PFSK-1 (cell line): ENCODE results near the gene C3orf20.

Experiments used
- FOXP2 ChIP-seq: optimal IDR thresholded peaks from 2 replicates; pipeline ENCODE3; 2011; ENCODE audit warnings: borderline replicate concordance, control low read depth, inconsistent platforms; ENCODE audit not compliant: insufficient read depth; ENCODE audit errors: extremely low read length, extremely low read depth
- POLR2AphosphoS5 ChIP-seq: IDR thresholded peaks from 2 replicates; pipeline ENCODE4 v1.6.1; 2012; ENCODE audit warnings: low read depth, mild to moderate bottlenecking, control low read depth, low read length, moderate library complexity
- REST ChIP-seq, 2 experiments: IDR thresholded peaks; 2 replicates each; pipeline versions ENCODE4 v1.6.1 to v1.8.0; 2011 to 2012; ENCODE audit warnings: low read depth in 2 of 2, low read length in 2 of 2, control low read depth in 1 of 2, inconsistent platforms in 1 of 2, mild to moderate bottlenecking in 1 of 2, moderate library complexity in 1 of 2; ENCODE audit not compliant: insufficient read depth in 1 of 2
- SIN3A ChIP-seq: IDR thresholded peaks from 2 replicates; pipeline ENCODE4 v1.6.1; 2012; ENCODE audit warnings: mild to moderate bottlenecking, low read length, moderate library complexity, borderline replicate concordance; ENCODE audit not compliant: insufficient read depth
- TAF1 ChIP-seq: IDR thresholded peaks from 2 replicates; pipeline ENCODE4 v1.6.1; 2012; ENCODE audit warnings: low read length, control low read depth, borderline replicate concordance; ENCODE audit not compliant: insufficient read depth

The C3orf20 gene

GRCh38 chr3:14788644-14789043, 113.7 kb downstream of the C3orf20 start:
- TF ChIP-seq TAF1 (no peak), FOXP2 (no peak), REST (IDR thresholded peaks at IDR 0.05; ENCODE audit: insufficient read depth in 1 of 2, low read depth in 2 of 2, low read length in 2 of 2) (no peak), SIN3A (no peak), POLR2AphosphoS5 (no peak)

- TF ChIP-seq SIN3A (no peak), FOXP2 (no peak), POLR2AphosphoS5 (no peak), TAF1 (no peak), REST (IDR thresholded peaks at IDR 0.05; ENCODE audit: insufficient read depth in 1 of 2, low read depth in 2 of 2, low read length in 2 of 2) (no peak)
Observed at GRCh38 chr3:14789221-14789620, 114.3 kb downstream of the C3orf20 start.

DNA sequence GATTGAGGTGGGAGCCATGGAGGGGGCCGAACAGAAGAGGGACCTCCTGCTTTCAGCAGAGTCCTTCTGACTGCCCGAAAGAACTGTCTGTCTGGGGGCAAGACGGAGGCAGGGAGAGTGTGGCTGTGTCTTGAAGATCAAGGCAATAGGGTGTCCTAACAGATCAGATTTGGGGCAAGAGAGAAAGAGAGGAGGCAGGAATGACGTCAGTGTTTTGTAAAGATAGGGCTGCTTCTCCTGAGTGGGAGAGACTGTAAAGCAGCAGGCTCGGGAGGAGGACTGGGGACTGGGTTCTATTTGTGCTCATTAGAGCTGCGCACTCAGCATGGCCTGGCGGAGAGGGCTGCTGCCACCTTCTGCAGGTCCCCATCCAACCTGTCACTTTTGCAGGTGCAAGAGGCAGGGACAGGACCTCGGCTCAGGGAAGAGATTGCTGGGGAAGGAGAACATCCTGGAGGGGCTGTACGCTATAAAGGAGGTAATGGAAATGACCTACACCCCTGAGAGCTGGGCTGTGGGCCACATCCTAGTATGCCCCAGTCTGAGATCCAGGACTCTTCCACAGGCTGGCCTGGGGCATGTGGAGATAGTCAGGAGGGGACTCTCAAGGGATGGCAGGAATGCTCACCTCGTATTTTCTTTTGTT, 114.8 kb downstream of the C3orf20 start:
- TF ChIP-seq SIN3A (no peak), POLR2AphosphoS5 (no peak), FOXP2 (no peak), REST (IDR thresholded peaks at IDR 0.05; ENCODE audit: insufficient read depth in 1 of 2, low read depth in 2 of 2, low read length in 2 of 2) (no peak), TAF1 (no peak)

DNA sequence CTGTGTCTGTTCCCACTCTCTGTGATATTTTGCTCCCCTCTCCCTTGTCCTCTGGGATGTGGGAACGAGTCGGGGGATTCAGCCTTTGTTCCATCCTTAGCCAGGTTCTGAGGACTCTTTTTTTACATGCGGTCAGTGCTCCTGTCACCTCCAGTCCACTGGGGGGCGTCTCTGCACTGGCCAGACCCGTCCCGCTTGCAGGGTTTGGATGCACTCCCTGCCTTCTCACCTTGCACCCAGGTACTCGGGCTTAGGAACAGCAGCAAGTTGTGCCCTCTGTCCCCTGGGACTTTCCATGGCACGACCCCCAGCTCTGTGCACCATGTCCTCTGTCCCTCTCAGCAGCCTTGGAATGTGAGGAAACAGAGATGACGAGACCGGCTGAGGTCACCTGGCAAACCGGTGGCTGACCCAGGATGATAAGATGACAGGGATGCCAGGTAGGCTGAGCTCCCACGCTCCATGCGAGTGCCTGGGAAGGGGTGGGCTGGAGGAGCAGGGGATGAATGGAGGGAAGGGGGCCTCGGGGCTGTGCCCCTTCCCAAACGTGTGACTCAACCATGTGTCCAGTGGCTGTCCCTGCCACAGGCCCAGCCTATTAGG, 116.5 kb downstream of the C3orf20 start:
- no peak for TF ChIP-seq TAF1
- TF ChIP-seq POLR2AphosphoS5 = no peak
- no peak for TF ChIP-seq REST (IDR thresholded peaks at IDR 0.05; ENCODE audit: insufficient read depth in 1 of 2, low read depth in 2 of 2, low read length in 2 of 2)
- TF ChIP-seq SIN3A = no peak
- no peak for TF ChIP-seq FOXP2
